Upper lobe of right lung (tissue), 1 donor: ENCODE data around the gene CEACAM18. TPM values are rescaled to one million over a fixed set of nuclear protein-coding genes. Genes with fewer than 3 reads are reported as not detected.

ENCODE experiments used
- ATAC-seq: fragments of 200-7000 bp; cut with Tn5 transposase; one replicate; pipeline ENCODE4 v1.9.1; 2020; ENCODE audit warnings: mild to moderate bottlenecking, moderate library complexity
- DNase-seq: peaks from one replicate; pipeline ENCODE4 v3.0.0-alpha.2; 2020
- H3K27ac ChIP-seq: fragments of 200-600 bp; one replicate; pipeline ENCODE4 v1.8.0; 2022
- H3K27me3 ChIP-seq: fragments of 200-600 bp; one replicate; pipeline ENCODE4 v1.8.0; 2022; ENCODE audit warnings: mild to moderate bottlenecking
- H3K36me3 ChIP-seq: fragments of 200-600 bp; one replicate; pipeline ENCODE4 v1.8.0; 2022
- H3K4me1 ChIP-seq: fragments of 200-600 bp; one replicate; pipeline ENCODE4 v1.8.0; 2022
- H3K4me3 ChIP-seq: fragments of 200-600 bp; one replicate; pipeline ENCODE4 v1.8.0; 2022; ENCODE audit warnings: mild to moderate bottlenecking
- H3K9me3 ChIP-seq: fragments of 200-600 bp; one replicate; pipeline ENCODE4 v1.8.0; 2022
- CTCF ChIP-seq: fragments of 200-600 bp; IDR thresholded peaks from one replicate; pipeline ENCODE4 v1.8.0; 2022; ENCODE audit warnings: antibody characterized with exemption
- intact Hi-C: fragments of 100-400 bp; cut with DNase I; formaldehyde crosslinking; loops from one replicate; pipeline ENCODE4 v1.11.0; 2022
- total RNA-seq: library from RNA; stranded (reverse); fragmentation: NEBNext Ultra II Directional; extraction: Animal tissue kit (Norgen Biotek cat#: 25700); gene quantifications from one replicate; pipeline ENCODE4 v1.2.1, GENCODE V29; 2021
- donor health status: DM: no; HTN: yes; CAD: no; lungs with severe emphysema.

Gene CEACAM18
- total RNA-seq, 1 donor from 2014 or later = not detected

DNA sequence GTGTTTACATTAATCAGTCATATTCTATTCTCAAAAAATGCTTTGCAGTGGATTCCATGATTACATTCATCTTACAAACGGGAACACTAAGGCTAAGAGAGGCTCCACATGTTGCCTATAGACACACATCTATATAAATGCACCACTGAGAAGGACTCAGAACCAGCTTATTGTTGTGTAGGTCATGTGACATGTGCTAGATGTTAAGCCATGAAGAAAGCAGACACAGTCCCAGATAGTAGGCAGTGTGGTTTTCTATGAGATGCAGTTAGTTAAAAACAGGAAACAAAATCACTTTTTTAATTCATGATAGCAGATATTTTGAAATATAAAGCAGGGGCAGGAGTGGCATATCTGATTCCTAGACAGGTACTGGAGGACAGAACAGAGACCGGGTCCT, 42.4 kb downstream of the CEACAM18 start:
- no peak for ATAC-seq

DNA sequence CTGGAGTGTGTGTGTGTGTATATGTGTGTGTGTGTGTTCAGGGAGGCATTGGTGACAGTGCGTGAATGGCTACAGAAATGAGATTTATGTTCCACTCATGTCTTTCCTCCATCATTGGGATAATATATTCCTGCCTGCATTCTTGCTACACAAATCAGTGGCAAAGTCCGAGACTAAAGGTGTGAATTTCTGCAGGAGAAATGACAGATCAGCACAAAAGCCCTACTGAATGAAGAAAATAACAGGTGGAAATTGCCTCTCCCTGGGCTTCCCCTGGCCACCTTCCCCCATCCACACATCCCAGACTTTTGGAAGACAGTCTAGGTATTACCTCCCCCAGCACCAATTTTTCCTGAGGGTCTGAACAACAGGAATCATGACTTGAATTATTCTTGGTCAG, 43.0 kb downstream of the CEACAM18 start:
- Histone ChIP-seq H3K4me1 (no peaks in the 10 kb centered on the region), H3K36me3 (no peaks in the 10 kb centered on the region), H3K4me3 (no peak overlapping the region), H3K9me3 (no peaks in the 10 kb centered on the region), H3K27ac (no peak overlapping the region), H3K27me3 (peaks cover 21% of the 10 kb centered on the region)
- ATAC-seq (no peak), DNase-seq (no peak)
- intact Hi-C loops = no loop called here
- TF ChIP-seq CTCF = no peak

More for the DNA sequence above, 42.4 kb downstream of the CEACAM18 start:
- Histone ChIP-seq H3K9me3 (no peaks in the 10 kb centered on the region), H3K36me3 (no peaks in the 10 kb centered on the region), H3K4me1 (no peaks in the 10 kb centered on the region), H3K27ac (no peak overlapping the region), H3K27me3 (peaks cover 21% of the 10 kb centered on the region), H3K4me3 (no peak overlapping the region)
- DNase-seq = no peak
- intact Hi-C loops = no loop called here
- TF ChIP-seq CTCF = no peak

GRCh38 chr19:51521781-51522180, 43.4 kb downstream of the CEACAM18 start:
- no peak for TF ChIP-seq CTCF
- intact Hi-C loops = no loop called here
- Histone ChIP-seq H3K4me3 (no peak overlapping the region), H3K9me3 (no peaks in the 10 kb centered on the region), H3K36me3 (no peaks in the 10 kb centered on the region), H3K27ac (no peak overlapping the region), H3K27me3 (peaks cover 21% of the 10 kb centered on the region), H3K4me1 (no peaks in the 10 kb centered on the region)
- no peak for DNase-seq
- ATAC-seq = no peak

DNA sequence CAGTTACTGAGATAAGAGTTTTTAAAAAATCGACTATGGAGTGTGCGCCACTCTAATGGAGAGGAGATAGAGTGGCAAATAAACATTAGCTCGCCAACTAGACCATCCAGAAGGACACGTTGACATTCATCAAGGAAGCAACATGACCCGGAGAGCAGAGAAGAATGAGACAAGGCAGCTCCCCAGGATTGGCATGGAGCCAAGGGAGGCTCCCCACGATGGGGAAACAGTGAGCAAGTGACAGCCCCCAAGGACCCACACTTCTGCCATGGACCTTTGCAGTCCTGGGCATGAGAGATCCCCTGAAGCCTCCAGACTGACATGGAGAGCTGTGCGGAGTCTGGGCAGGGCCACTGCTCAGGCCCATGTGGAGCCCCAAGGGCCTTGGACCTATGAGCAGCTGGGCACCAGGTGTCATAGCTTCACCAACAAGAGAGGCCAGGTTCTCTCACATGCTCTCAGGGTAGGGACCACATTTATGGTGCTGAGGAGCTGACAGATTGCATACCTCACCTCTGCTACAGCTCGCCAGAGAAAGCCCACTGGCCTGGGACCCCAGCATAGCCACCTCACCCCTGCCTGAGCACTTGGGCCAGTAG, 46.4 kb downstream of the CEACAM18 start:
- TF ChIP-seq CTCF = no peak
- H3K9me3 ChIP-seq = no peaks in the 10 kb centered on the region
- no peak overlapping the region for H3K4me3 ChIP-seq
- intact Hi-C loops = no loop called here
- H3K36me3 ChIP-seq = no peaks in the 10 kb centered on the region
- H3K27me3 ChIP-seq = peaks cover 18% of the 10 kb centered on the region
- DNase-seq (no peak), ATAC-seq (no peak)
- H3K4me1 ChIP-seq = no peaks in the 10 kb centered on the region
- H3K27ac ChIP-seq = no peak overlapping the region

- intact Hi-C loops = no loop called here
- ATAC-seq = no peak
These were observed 47.3 kb downstream of the CEACAM18 start for GRCh38 chr19:51525651-51526050.

More at GRCh38 chr19:51525651-51526050, 47.3 kb downstream of the CEACAM18 start:
- Histone ChIP-seq H3K36me3 (no peaks in the 10 kb centered on the region), H3K27ac (no peak overlapping the region), H3K4me3 (no peak overlapping the region), H3K27me3 (peaks cover 12% of the 10 kb centered on the region), H3K4me1 (no peaks in the 10 kb centered on the region), H3K9me3 (no peaks in the 10 kb centered on the region)
- TF ChIP-seq CTCF = no peak
- DNase-seq = no peak
